HEK293 (cell line): ENCODE data around the gene CDS1.

Source experiments
- GFI1B ChIP-seq: fragments of 450-650 bp; formaldehyde crosslinking; IDR thresholded peaks from 2 replicates; pipeline ENCODE4 v1.5.1; 2016; ENCODE audit warnings: missing biosample characterization, missing genetic modification characterization
- KLF8 ChIP-seq: fragments of 450-650 bp; formaldehyde crosslinking; IDR thresholded peaks from 2 replicates; pipeline ENCODE4 v1.5.1; 2016; ENCODE audit warnings: missing biosample characterization, missing genetic modification characterization
- PRDM4 ChIP-seq: fragments of 450-650 bp; formaldehyde crosslinking; IDR thresholded peaks from 2 replicates; pipeline ENCODE4 v1.5.1; 2017; ENCODE audit warnings: missing biosample characterization, missing genetic modification characterization
- SP3 ChIP-seq: fragments of 450-650 bp; formaldehyde crosslinking; IDR thresholded peaks from 2 replicates; pipeline ENCODE4 v1.5.1; 2016; ENCODE audit warnings: missing biosample characterization, missing genetic modification characterization
- ZBTB11 ChIP-seq: fragments of 450-650 bp; formaldehyde crosslinking; conservative IDR thresholded peaks from 2 replicates; pipeline ENCODE4 v1.5.1; 2016; ENCODE audit warnings: low read depth, missing biosample characterization, missing genetic modification characterization
- ZNF112 ChIP-seq: fragments of 450-650 bp; formaldehyde crosslinking; IDR thresholded peaks from 2 replicates; pipeline ENCODE4 v1.5.0; 2017; ENCODE audit warnings: missing biosample characterization, missing genetic modification characterization
- ZNF132 ChIP-seq: fragments of 450-650 bp; formaldehyde crosslinking; IDR thresholded peaks from 2 replicates; pipeline ENCODE4 v1.5.1; 2017; ENCODE audit warnings: missing biosample characterization, missing genetic modification characterization, borderline replicate concordance
- ZNF140 ChIP-seq: fragments of 450-650 bp; formaldehyde crosslinking; IDR thresholded peaks from 2 replicates; pipeline ENCODE4 v1.5.1; 2016; ENCODE audit warnings: missing biosample characterization, missing genetic modification characterization
- ZNF529 ChIP-seq: fragments of 450-650 bp; formaldehyde crosslinking; IDR thresholded peaks from 2 replicates; pipeline ENCODE4 v1.5.1; 2017; ENCODE audit warnings: missing genetic modification characterization, missing biosample characterization; ENCODE audit not compliant: insufficient replicate concordance
- ZNF544 ChIP-seq: fragments of 450-650 bp; formaldehyde crosslinking; IDR thresholded peaks from 2 replicates; pipeline ENCODE4 v1.5.0; 2017; ENCODE audit warnings: missing biosample characterization, missing genetic modification characterization
- ZNF596 ChIP-seq: fragments of 450-650 bp; IDR thresholded peaks from 2 replicates; pipeline ENCODE4 v1.5.0; 2018; ENCODE audit warnings: missing biosample characterization, mild to moderate bottlenecking, missing genetic modification characterization, moderate library complexity
- ZNF791 ChIP-seq: fragments of 450-650 bp; formaldehyde crosslinking; IDR thresholded peaks from 2 replicates; pipeline ENCODE4 v1.5.1; 2016; ENCODE audit warnings: missing biosample characterization, missing genetic modification characterization
- ZXDB ChIP-seq: fragments of 450-650 bp; formaldehyde crosslinking; IDR thresholded peaks from 2 replicates; pipeline ENCODE4 v1.5.1; 2016; ENCODE audit warnings: missing biosample characterization, missing genetic modification characterization
- TF ChIP-seq, protein P1 (sequence below): fragments of 450-650 bp; formaldehyde crosslinking; IDR thresholded peaks from 2 replicates; pipeline ENCODE4 v1.5.1; 2016; ENCODE audit warnings: missing biosample characterization, missing genetic modification characterization, borderline replicate concordance
- TF ChIP-seq, protein P2 (sequence below): fragments of 450-650 bp; formaldehyde crosslinking; IDR thresholded peaks from 2 replicates; pipeline ENCODE4 v1.5.1; 2016; ENCODE audit warnings: missing biosample characterization, missing genetic modification characterization
- TF ChIP-seq, protein P3 (sequence below): fragments of 450-650 bp; formaldehyde crosslinking; IDR thresholded peaks from 2 replicates; pipeline ENCODE4 v1.5.1; 2016; ENCODE audit warnings: missing biosample characterization, missing genetic modification characterization
- TF ChIP-seq, protein P4 (sequence below): fragments of 450-650 bp; formaldehyde crosslinking; optimal IDR thresholded peaks from 2 replicates; pipeline ENCODE3; 2016; ENCODE audit warnings: missing biosample characterization, mild to moderate bottlenecking, missing genetic modification characterization
- TF ChIP-seq, protein P5 (sequence below): fragments of 450-650 bp; IDR thresholded peaks from 2 replicates; pipeline ENCODE4 v1.5.1; 2018; ENCODE audit warnings: missing biosample characterization, mild to moderate bottlenecking, missing genetic modification characterization

The CDS1 gene

DNA sequence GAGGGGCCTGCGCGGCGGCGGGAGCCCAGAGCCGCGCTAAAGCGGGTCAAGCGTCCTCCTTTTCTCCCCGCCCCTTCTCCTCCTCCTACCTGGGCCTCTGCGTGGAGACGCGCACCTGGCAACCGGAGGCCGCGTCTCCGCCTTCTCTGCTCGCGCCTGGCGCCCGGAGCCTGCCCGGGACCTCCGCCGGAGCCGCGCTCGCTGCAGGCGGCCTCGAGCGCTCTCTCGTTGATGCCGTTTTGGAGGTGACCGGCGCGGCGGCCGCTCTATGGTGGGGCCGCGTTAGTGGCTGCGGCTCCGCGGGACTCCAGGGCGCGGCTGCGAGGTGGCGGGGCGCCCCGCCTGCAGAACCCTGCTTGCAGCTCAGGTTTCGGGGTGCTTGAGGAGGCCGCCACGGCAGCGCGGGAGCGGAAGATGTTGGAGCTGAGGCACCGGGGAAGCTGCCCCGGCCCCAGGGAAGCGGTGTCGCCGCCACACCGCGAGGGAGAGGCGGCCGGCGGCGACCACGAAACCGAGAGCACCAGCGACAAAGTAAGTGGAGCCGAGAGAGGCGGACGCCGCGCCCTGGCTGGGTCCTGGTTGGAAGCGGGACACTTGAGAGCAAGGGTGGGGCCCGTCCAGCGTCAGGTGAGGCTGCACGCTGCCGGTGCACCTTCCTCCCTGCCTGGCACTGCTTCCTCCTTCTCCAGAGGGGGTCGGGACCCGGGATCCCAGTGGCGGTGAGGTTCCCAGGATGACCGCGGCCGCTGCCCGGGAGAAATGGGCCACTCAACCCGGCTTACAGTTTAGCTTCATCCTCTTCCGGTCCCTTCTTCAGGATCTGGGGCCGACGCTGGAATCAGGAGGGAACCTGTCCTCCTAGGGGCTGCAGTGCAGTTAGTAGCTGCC lies at the start of gene CDS1 (continued):
- TF ChIP-seq, protein P1, sequence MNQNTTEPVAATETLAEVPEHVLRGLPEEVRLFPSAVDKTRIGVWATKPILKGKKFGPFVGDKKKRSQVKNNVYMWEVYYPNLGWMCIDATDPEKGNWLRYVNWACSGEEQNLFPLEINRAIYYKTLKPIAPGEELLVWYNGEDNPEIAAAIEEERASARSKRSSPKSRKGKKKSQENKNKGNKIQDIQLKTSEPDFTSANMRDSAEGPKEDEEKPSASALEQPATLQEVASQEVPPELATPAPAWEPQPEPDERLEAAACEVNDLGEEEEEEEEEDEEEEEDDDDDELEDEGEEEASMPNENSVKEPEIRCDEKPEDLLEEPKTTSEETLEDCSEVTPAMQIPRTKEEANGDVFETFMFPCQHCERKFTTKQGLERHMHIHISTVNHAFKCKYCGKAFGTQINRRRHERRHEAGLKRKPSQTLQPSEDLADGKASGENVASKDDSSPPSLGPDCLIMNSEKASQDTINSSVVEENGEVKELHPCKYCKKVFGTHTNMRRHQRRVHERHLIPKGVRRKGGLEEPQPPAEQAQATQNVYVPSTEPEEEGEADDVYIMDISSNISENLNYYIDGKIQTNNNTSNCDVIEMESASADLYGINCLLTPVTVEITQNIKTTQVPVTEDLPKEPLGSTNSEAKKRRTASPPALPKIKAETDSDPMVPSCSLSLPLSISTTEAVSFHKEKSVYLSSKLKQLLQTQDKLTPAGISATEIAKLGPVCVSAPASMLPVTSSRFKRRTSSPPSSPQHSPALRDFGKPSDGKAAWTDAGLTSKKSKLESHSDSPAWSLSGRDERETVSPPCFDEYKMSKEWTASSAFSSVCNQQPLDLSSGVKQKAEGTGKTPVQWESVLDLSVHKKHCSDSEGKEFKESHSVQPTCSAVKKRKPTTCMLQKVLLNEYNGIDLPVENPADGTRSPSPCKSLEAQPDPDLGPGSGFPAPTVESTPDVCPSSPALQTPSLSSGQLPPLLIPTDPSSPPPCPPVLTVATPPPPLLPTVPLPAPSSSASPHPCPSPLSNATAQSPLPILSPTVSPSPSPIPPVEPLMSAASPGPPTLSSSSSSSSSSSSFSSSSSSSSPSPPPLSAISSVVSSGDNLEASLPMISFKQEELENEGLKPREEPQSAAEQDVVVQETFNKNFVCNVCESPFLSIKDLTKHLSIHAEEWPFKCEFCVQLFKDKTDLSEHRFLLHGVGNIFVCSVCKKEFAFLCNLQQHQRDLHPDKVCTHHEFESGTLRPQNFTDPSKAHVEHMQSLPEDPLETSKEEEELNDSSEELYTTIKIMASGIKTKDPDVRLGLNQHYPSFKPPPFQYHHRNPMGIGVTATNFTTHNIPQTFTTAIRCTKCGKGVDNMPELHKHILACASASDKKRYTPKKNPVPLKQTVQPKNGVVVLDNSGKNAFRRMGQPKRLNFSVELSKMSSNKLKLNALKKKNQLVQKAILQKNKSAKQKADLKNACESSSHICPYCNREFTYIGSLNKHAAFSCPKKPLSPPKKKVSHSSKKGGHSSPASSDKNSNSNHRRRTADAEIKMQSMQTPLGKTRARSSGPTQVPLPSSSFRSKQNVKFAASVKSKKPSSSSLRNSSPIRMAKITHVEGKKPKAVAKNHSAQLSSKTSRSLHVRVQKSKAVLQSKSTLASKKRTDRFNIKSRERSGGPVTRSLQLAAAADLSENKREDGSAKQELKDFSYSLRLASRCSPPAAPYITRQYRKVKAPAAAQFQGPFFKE (tag by site-specific recombination): no peak
- peak; percentile 55; the same call in 1 of the 2 replicates for TF ChIP-seq ZBTB11 (tag by site-specific recombination)
- no peak for TF ChIP-seq PRDM4
- TF ChIP-seq, protein P2, sequence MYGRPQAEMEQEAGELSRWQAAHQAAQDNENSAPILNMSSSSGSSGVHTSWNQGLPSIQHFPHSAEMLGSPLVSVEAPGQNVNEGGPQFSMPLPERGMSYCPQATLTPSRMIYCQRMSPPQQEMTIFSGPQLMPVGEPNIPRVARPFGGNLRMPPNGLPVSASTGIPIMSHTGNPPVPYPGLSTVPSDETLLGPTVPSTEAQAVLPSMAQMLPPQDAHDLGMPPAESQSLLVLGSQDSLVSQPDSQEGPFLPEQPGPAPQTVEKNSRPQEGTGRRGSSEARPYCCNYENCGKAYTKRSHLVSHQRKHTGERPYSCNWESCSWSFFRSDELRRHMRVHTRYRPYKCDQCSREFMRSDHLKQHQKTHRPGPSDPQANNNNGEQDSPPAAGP (tag by site-specific recombination): no peak
- TF ChIP-seq ZNF132 (tag by site-specific recombination): no peak
- TF ChIP-seq, protein P3, sequence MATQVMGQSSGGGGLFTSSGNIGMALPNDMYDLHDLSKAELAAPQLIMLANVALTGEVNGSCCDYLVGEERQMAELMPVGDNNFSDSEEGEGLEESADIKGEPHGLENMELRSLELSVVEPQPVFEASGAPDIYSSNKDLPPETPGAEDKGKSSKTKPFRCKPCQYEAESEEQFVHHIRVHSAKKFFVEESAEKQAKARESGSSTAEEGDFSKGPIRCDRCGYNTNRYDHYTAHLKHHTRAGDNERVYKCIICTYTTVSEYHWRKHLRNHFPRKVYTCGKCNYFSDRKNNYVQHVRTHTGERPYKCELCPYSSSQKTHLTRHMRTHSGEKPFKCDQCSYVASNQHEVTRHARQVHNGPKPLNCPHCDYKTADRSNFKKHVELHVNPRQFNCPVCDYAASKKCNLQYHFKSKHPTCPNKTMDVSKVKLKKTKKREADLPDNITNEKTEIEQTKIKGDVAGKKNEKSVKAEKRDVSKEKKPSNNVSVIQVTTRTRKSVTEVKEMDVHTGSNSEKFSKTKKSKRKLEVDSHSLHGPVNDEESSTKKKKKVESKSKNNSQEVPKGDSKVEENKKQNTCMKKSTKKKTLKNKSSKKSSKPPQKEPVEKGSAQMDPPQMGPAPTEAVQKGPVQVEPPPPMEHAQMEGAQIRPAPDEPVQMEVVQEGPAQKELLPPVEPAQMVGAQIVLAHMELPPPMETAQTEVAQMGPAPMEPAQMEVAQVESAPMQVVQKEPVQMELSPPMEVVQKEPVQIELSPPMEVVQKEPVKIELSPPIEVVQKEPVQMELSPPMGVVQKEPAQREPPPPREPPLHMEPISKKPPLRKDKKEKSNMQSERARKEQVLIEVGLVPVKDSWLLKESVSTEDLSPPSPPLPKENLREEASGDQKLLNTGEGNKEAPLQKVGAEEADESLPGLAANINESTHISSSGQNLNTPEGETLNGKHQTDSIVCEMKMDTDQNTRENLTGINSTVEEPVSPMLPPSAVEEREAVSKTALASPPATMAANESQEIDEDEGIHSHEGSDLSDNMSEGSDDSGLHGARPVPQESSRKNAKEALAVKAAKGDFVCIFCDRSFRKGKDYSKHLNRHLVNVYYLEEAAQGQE (tag by site-specific recombination): no peak
- TF ChIP-seq, protein P4, sequence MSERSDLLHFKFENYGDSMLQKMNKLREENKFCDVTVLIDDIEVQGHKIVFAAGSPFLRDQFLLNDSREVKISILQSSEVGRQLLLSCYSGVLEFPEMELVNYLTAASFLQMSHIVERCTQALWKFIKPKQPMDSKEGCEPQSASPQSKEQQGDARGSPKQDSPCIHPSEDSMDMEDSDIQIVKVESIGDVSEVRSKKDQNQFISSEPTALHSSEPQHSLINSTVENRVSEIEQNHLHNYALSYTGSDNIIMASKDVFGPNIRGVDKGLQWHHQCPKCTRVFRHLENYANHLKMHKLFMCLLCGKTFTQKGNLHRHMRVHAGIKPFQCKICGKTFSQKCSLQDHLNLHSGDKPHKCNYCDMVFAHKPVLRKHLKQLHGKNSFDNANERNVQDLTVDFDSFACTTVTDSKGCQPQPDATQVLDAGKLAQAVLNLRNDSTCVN (tag by site-specific recombination): peak; percentile 94
- TF ChIP-seq ZNF596 (tag by site-specific recombination): 0 out of 2 replicates have a peak, but pooled peaks have one; percentile 40
- TF ChIP-seq, protein P5, sequence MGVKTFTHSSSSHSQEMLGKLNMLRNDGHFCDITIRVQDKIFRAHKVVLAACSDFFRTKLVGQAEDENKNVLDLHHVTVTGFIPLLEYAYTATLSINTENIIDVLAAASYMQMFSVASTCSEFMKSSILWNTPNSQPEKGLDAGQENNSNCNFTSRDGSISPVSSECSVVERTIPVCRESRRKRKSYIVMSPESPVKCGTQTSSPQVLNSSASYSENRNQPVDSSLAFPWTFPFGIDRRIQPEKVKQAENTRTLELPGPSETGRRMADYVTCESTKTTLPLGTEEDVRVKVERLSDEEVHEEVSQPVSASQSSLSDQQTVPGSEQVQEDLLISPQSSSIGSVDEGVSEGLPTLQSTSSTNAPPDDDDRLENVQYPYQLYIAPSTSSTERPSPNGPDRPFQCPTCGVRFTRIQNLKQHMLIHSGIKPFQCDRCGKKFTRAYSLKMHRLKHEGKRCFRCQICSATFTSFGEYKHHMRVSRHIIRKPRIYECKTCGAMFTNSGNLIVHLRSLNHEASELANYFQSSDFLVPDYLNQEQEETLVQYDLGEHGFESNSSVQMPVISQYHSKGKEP (tag by site-specific recombination): no peak
- no peak for TF ChIP-seq ZNF529 (tag by site-specific recombination)
- TF ChIP-seq ZNF791 (tag by site-specific recombination): no peak
- TF ChIP-seq ZNF112 (tag by site-specific recombination): no peak
- TF ChIP-seq ZXDB (tag by site-specific recombination): no peak
- no peak for TF ChIP-seq SP3
- no peak for TF ChIP-seq ZNF544 (tag by site-specific recombination)
- peak; percentile 40; the same call in 1 of the 2 replicates for TF ChIP-seq KLF8 (tag by site-specific recombination)
- TF ChIP-seq ZNF140: no peak
- no peak for TF ChIP-seq GFI1B (tag by site-specific recombination)
